SIG-M5 treated with dmso at 0.1 percent for 504 hours (cell line): ENCODE results near the gene CFAP92.

Experiments used
- DNase-seq: peaks from one replicate; lab custom pipeline; 2025; ENCODE audit not compliant: unreplicated experiment; lab: John Stamatoyannopoulos, UW

Gene CFAP92

GRCh38 chr3:129006864-129007263, 13.0 kb upstream of the CFAP92 start:
- DNase-seq: no peak

GRCh38 chr3:129005526-129006303, 11.8 kb upstream of the CFAP92 start:
- no peak for DNase-seq

- DNase-seq: no peak
These were observed 10.9 kb upstream of the CFAP92 start for GRCh38 chr3:129004639-129005295.

GRCh38 chr3:129003578-129004112, 9.8 kb upstream of the CFAP92 start:
- DNase-seq: no peak

GRCh38 chr3:129002573-129003569, 9.0 kb upstream of the CFAP92 start:
- DNase-seq: no peak

GRCh38 chr3:129001806-129002572, 8.1 kb upstream of the CFAP92 start:
- DNase-seq: peak; percentile 22

- no peak for DNase-seq
These were observed 7.4 kb upstream of the CFAP92 start, which contains the start of gene EFCC1 for GRCh38 chr3:129001101-129001805. TSS of gene EFCC1 (plus strand) at chr3:129001304. CDS start at chr3:129001629, 325 bp downstream.

- no peak for DNase-seq
These were observed 6.8 kb upstream of the CFAP92 start for GRCh38 chr3:129000742-129001100.

GRCh38 chr3:128999102-128999501, 5.2 kb upstream of the CFAP92 start:
- peak; percentile 26 for DNase-seq

GRCh38 chr3:128998561-128998960, 4.7 kb upstream of the CFAP92 start:
- DNase-seq: no peak

- DNase-seq: no peak
These were observed 3.7 kb upstream of the CFAP92 start for GRCh38 chr3:128997486-128998133.

GRCh38 chr3:128996726-128997125, 2.9 kb upstream of the CFAP92 start:
- DNase-seq: no peak

- DNase-seq: peak; percentile 24
These were observed 2.3 kb upstream of the CFAP92 start for GRCh38 chr3:128996200-128996599.

GRCh38 chr3:128995737-128996136, 1.9 kb upstream of the CFAP92 start:
- no peak for DNase-seq

GRCh38 chr3:128994581-128995546, 988 bp upstream of the CFAP92 start:
- no peak for DNase-seq

- no peak for DNase-seq
These were observed 267 bp upstream of the CFAP92 start for GRCh38 chr3:128994173-128994512.

- DNase-seq: no peak
These were observed 883 bp downstream of the CFAP92 start for GRCh38 chr3:128992926-128993460.

- no peak for DNase-seq
These were observed 2.5 kb downstream of the CFAP92 start for GRCh38 chr3:128991355-128991895.
